HepG2 (cell line): Measurements from ENCODE around the gene B3GNT9. TPM values are rescaled to one million over a fixed set of nuclear protein-coding genes. Genes with fewer than 3 reads are reported as not detected.

Source experiments
- ATAC-seq: fragments of 200-7000 bp; cut with Tn5 transposase; 3 replicates; pipeline ENCODE4 v1.9.1; 2020; ENCODE audit warnings: mild to moderate bottlenecking, moderate library complexity
- BruUV-seq: library from RNA; stranded (reverse); fragments of 400-500 nt; replicated peaks from 2 replicates; lab custom pipeline; 2021; lab: Mats Ljungman, UMichigan
- CTCF ChIA-PET: fragments of 300-600 bp; formaldehyde crosslinking; extraction: SDS; loops from one replicate; lab custom pipeline; 2021; ENCODE audit warnings: low total read pairs, inconsistent platforms, low intra/inter-chr PET ratio; lab: Yijun Ruan, JAX
- POLR2A ChIA-PET: fragments of 350-600 bp; sonication (Branson Sonifier 250); formaldehyde crosslinking; loops from one replicate; lab custom pipeline; 2020; ENCODE audit warnings: antibody characterized with exemption, inconsistent platforms; lab: Yijun Ruan, JAX
- DNase-seq: peaks from one replicate; pipeline ENCODE4 v3.0.0-alpha.2; 2015; ENCODE audit warnings: low spot score
- FAIRE-seq: peaks from 3 replicates; lab custom pipeline; 2011; peaks lifted over from hg19 to GRCh38; lab: Jason Lieb, UNC
- H2AFZ ChIP-seq: one replicate; pipeline ENCODE4 v1.6.1; 2011; ENCODE audit warnings: low read length, inconsistent platforms
- H3K27ac ChIP-seq: fragments of 300-600 bp; 3 replicates; pipeline ENCODE4 v1.8.0; 2011; ENCODE audit warnings: mixed run types, mild to moderate bottlenecking, mixed read lengths, low read length, inconsistent platforms; ENCODE audit not compliant: insufficient read depth; ENCODE audit errors: extremely low read length
- H3K27me3 ChIP-seq, 2 experiments: fragments of 200-600 bp in 1 of 2; 2 replicates in 1 of 2; 3 replicates in 1 of 2; pipeline versions ENCODE4 v1.6.0 to v1.8.0; 2011; ENCODE audit warnings: low read length in 2 of 2, mild to moderate bottlenecking in 2 of 2, moderate library complexity in 2 of 2, inconsistent platforms in 1 of 2; ENCODE audit not compliant: insufficient read depth in 2 of 2, control insufficient read depth in 1 of 2
- H3K36me3 ChIP-seq, 2 experiments: fragments of 200-600 bp in 1 of 2; replicated peaks in 1 of 2; 2 replicates in 1 of 2; 3 replicates in 1 of 2; pipeline versions ENCODE4 v1.5.1 to v1.8.0; 2011; ENCODE audit warnings: low read length in 2 of 2, inconsistent platforms in 1 of 2; ENCODE audit not compliant: insufficient read depth in 2 of 2, control insufficient read depth in 1 of 2
- H3K4me1 ChIP-seq: 2 replicates; pipeline ENCODE4 v1.5.1; 2012; ENCODE audit warnings: low read length, inconsistent platforms; ENCODE audit not compliant: insufficient read depth
- H3K4me2 ChIP-seq: 2 replicates; pipeline ENCODE4 v1.6.0; 2011; ENCODE audit warnings: low read depth, low read length, inconsistent platforms
- H3K4me3 ChIP-seq, 3 experiments: fragments of 200-600 bp in 1 of 3; sonication (generic), shearing (Covaris generic) in 1 of 3; replicated peaks in 1 of 3; 2 replicates each; pipeline ENCODE4 v1.5.1; 2011 to 2016; ENCODE audit warnings: low read length in 3 of 3, inconsistent platforms in 2 of 3, low read depth in 2 of 3, mild to moderate bottlenecking in 2 of 3, control low read depth in 1 of 3, mixed read lengths in 1 of 3; ENCODE audit not compliant: insufficient read depth in 1 of 3
- H3K79me2 ChIP-seq: one replicate; pipeline ENCODE4 v1.6.1; 2011; ENCODE audit warnings: low read length, inconsistent platforms; ENCODE audit not compliant: insufficient read depth
- H3K9ac ChIP-seq: 2 replicates; pipeline ENCODE4 v1.6.0; 2011; ENCODE audit warnings: mild to moderate bottlenecking, low read depth, low read length, inconsistent platforms; ENCODE audit not compliant: insufficient read depth
- H3K9me3 ChIP-seq: 2 replicates; pipeline ENCODE4 v1.5.1; 2012; ENCODE audit warnings: mild to moderate bottlenecking, low read length
- H4K20me1 ChIP-seq: 2 replicates; pipeline ENCODE4 v1.6.0; 2011; ENCODE audit warnings: inconsistent platforms, mild to moderate bottlenecking, low read length, moderate library complexity; ENCODE audit not compliant: insufficient read depth
- HNRNPH1 ChIP-seq: fragments of 200-400 bp; formaldehyde crosslinking; optimal IDR thresholded peaks from 2 replicates; pipeline ENCODE3; 2017; ENCODE audit warnings: mild to moderate bottlenecking, low read depth, low read length
- JARID2 ChIP-seq: sonication (generic); formaldehyde crosslinking; IDR thresholded peaks from 2 replicates; pipeline ENCODE4 v1.8.1; 2023; ENCODE audit warnings: missing genetic modification reagents, inconsistent platforms; ENCODE audit not compliant: insufficient replicate concordance
- NFKB2 ChIP-seq: sonication (generic); formaldehyde crosslinking; IDR thresholded peaks from 2 replicates; pipeline ENCODE4 v1.4.0; 2020; ENCODE audit warnings: missing genetic modification reagents, borderline replicate concordance
- POLR2AphosphoS2 ChIP-seq: IDR thresholded peaks from 2 replicates; pipeline ENCODE4 v1.6.1; 2011; ENCODE audit warnings: low read depth, low read length, improper control_type of control experiment
- RARG ChIP-seq: sonication (generic); formaldehyde crosslinking; IDR thresholded peaks from 2 replicates; pipeline ENCODE4 v1.4.0; 2020; ENCODE audit warnings: low read depth, mild to moderate bottlenecking, missing genetic modification reagents
- SP5 ChIP-seq: IDR thresholded peaks from 2 replicates; pipeline ENCODE4 v1.6.1; 2016; ENCODE audit warnings: low read depth, borderline replicate concordance
- ZBTB21 ChIP-seq: sonication (generic); formaldehyde crosslinking; IDR thresholded peaks from 2 replicates; pipeline ENCODE4 v1.4.0; 2020; ENCODE audit warnings: missing genetic modification reagents
- ZEB1 ChIP-seq: IDR thresholded peaks from 2 replicates; pipeline ENCODE4 v1.6.1; 2012; ENCODE audit warnings: mild to moderate bottlenecking, low read depth, inconsistent platforms; ENCODE audit not compliant: insufficient replicate concordance
- ZNF484 ChIP-seq: sonication (generic); formaldehyde crosslinking; IDR thresholded peaks from 2 replicates; pipeline ENCODE4 v1.5.1; 2020; ENCODE audit warnings: mild to moderate bottlenecking, low read depth, missing genetic modification reagents, borderline replicate concordance
- WGBS: methylation state at CpG from one replicate; pipeline ENCODE4 v1.1.6; 2017; ENCODE audit warnings: low lambda C conversion rate; 5-methylcytosine and 5-hydroxymethylcytosine counted together
- in situ Hi-C: cut with HindIII; loops from 2 replicates; pipeline ENCODE4 v1.10.0; 2017; ENCODE audit warnings: low pct_unique_long_range_greater_than_20kb; ENCODE audit not compliant: extremely low pct_ligation_motif_present
- intact Hi-C: fragments of 100-400 bp; cut with micrococcal nuclease; formaldehyde crosslinking; loops from one replicate; pipeline ENCODE4 v1.10.0; 2022; ENCODE audit not compliant: unreplicated experiment
- polyA plus RNA-seq, 8 experiments: library from polyadenylated mRNA; depleted of rRNA in 3 of 8; stranded (reverse) in 7 of 8; unstranded in 1 of 8; fragments of >200 nt; fragmentation: Illumina TruSeq in 4 of 8; extraction: Trizol in 4 of 8; gene quantifications; 2 replicates each; pipeline versions ENCODE4 v1.2.1 to v1.2.3, GENCODE V29; 2011 to 2016; ENCODE audit warnings: low read depth in 4 of 8, missing spikeins in 1 of 8, mixed read lengths in 1 of 8; ENCODE audit not compliant: insufficient read depth in 1 of 8
- total RNA-seq, 5 experiments: library from RNA; depleted of rRNA; stranded (reverse); fragments of >200 nt; fragmentation: Illumina TruSeq; extraction: Trizol; gene quantifications; 2 replicates each; pipeline ENCODE4 v1.2.3, GENCODE V29; 2016; ENCODE audit warnings: low read depth in 1 of 5
- TF ChIP-seq, protein P1 (sequence below): sonication (generic); formaldehyde crosslinking; IDR thresholded peaks from 2 replicates; pipeline ENCODE4 v1.5.0; 2020; ENCODE audit warnings: mild to moderate bottlenecking, missing genetic modification reagents
- TF ChIP-seq, protein P2 (sequence below): sonication (generic); formaldehyde crosslinking; IDR thresholded peaks from 2 replicates; pipeline ENCODE4 v1.5.0; 2020; ENCODE audit warnings: missing genetic modification reagents

The B3GNT9 gene
- total and polyA plus RNA-seq, 2 of the 13 experiments (the other 11 are each of a cell fraction or from before 2014, with no cell fraction given), result 1.5 to 3.1 TPM

DNA sequence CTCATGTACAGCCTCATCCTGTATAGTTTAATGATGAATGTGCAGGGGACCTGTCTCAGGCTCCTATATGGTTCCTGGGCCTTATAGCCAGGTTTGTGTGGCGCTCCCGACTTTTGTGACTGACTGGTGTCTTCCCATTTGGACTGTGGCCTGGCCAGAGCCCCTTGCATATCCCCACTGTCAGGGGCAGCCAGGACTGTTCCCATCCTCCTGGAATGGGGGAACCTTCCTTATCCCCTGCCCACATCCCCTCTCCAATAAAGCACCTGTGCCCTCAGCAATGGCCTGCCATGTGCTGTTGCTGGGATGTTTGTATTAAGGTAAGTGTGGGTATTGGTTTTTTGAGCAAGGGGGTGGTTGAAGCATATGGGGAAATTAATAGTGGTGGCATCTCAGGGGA is 2.6 kb downstream of the B3GNT9 start:
- Histone ChIP-seq H3K9me3 (no peaks in the 10 kb centered on the region), H3K4me1 (peaks cover 18% of the 10 kb centered on the region), H3K4me3 (no peak overlapping the region), H3K27ac (no peak overlapping the region), H3K27me3 (no peaks in the 10 kb centered on the region; a peak in 1 of 5 replicates), H2AFZ (no peak overlapping the region), H3K79me2 (no peaks in the 10 kb centered on the region), H3K9ac (no peak overlapping the region), H4K20me1 (peaks cover 9% of the 10 kb centered on the region; the same call in 1 of the 2 replicates), H3K36me3 (peaks cover 40 to 58% of the 10 kb centered on the region in 2 experiments), H3K4me2 (no peak overlapping the region)
- TSS peak; percentile 54 for BruUV-seq
- FAIRE-seq (no peak), ATAC-seq (no peak), DNase-seq (no peak)
- POLR2A ChIA-PET, result interaction anchor here (1.7 to 4.1 kb wide), 2 partner anchors 12 to 36 kb away, joined by 13 to 19 read pairs; partner anchors contain the start of genes FBXL8 and TRADD
- 92% methylated on average over 2 of the region's 2 CpGs for WGBS
- intact Hi-C loops, result no loop called here
- CTCF ChIA-PET, result no interaction called here
- in situ Hi-C loops, result no loop called here
- TF ChIP-seq RARG (CRISPR knock-in tag) (no peak), ZBTB21 (CRISPR knock-in tag) (no peak), ZEB1 (no peak), HNRNPH1 (no peak), ZNF484 (no peak), JARID2 (CRISPR knock-in tag) (no peak), POLR2AphosphoS2 (no peak), SP5 (CRISPR knock-in tag) (no peak), NFKB2 (CRISPR knock-in tag) (no peak)
- TF ChIP-seq, protein P1, sequence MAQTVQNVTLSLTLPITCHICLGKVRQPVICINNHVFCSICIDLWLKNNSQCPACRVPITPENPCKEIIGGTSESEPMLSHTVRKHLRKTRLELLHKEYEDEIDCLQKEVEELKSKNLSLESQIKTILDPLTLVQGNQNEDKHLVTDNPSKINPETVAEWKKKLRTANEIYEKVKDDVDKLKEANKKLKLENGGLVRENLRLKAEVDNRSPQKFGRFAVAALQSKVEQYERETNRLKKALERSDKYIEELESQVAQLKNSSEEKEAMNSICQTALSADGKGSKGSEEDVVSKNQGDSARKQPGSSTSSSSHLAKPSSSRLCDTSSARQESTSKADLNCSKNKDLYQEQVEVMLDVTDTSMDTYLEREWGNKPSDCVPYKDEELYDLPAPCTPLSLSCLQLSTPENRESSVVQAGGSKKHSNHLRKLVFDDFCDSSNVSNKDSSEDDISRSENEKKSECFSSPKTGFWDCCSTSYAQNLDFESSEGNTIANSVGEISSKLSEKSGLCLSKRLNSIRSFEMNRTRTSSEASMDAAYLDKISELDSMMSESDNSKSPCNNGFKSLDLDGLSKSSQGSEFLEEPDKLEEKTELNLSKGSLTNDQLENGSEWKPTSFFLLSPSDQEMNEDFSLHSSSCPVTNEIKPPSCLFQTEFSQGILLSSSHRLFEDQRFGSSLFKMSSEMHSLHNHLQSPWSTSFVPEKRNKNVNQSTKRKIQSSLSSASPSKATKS (CRISPR knock-in tag), result no peak
- TF ChIP-seq, protein P2, sequence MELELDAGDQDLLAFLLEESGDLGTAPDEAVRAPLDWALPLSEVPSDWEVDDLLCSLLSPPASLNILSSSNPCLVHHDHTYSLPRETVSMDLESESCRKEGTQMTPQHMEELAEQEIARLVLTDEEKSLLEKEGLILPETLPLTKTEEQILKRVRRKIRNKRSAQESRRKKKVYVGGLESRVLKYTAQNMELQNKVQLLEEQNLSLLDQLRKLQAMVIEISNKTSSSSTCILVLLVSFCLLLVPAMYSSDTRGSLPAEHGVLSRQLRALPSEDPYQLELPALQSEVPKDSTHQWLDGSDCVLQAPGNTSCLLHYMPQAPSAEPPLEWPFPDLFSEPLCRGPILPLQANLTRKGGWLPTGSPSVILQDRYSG (CRISPR knock-in tag), result no peak
